Right renal pelvis (tissue), 4 donors: Measurements from ENCODE around the gene ZBTB3. TPM values are rescaled to one million over a fixed set of nuclear protein-coding genes. Genes with fewer than 3 reads are reported as not detected.
"Not testable (repeated sequence)": the region's sequence is repeated elsewhere in the genome, so short reads cannot be mapped to it uniquely, and the experiment has no call there.

ENCODE experiments used
- DNase-seq, 4 donors: peaks; one replicate each; pipeline ENCODE4 v3.0.0-alpha.2; 2013; ENCODE audit warnings: low read depth in 4 of 4, low spot score in 3 of 4, missing footprints in 1 of 4
- polyA plus RNA-seq, 4 donors: library from polyadenylated mRNA; unstranded; fragments of 120-200 nt; gene quantifications; one replicate each; pipeline ENCODE4 v1.2.1, GENCODE V29; 2013; ENCODE audit not compliant: insufficient read length in 4 of 4

The ZBTB3 gene
- polyA plus RNA-seq, 4 donors = 6.5 to 8.4 (median 7.2) TPM

DNA sequence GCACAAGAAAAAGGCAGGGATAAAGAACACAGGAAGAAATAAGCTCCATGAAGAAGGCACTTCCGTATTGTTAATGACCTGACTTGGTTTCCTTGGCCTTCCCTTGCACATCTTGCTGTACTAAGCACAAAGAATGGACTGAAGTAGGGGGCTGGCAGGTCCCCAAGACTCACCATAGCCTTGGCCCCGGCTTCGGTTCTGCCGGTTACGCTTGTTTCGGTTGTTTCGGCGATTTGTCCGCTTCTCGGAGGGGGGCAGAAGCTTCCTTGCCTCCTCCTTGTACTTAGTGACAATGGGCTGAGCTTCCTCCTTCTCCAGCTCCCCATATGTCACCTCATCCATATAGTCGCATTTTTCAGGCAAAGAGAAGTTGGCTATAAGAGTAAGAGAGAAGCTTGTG lies 37.1 kb downstream of the ZBTB3 start:
- no peak for DNase-seq

DNA sequence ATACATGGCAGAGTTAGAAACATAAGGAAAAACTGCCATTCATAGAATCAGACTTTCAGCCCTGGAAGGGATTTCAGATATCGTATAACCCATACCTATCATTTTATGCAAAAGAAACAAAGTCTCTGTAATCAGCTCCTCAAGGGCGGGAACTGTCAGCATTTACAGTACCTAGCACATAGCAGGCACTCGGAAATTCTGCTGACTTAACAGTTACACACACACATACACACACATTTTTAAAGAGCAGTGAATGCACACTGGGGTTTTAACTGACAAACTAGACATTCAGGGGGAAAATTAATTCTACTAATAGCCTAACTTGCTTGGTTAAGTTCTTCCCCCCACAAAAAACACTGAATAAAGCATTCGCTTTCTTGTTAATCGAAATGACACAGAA lies 37.8 kb downstream of the ZBTB3 start:
- no peak for DNase-seq

GRCh38 chr11:62715150-62716130 lies 38.5 kb downstream of the ZBTB3 start:
- DNase-seq = no peak

DNA sequence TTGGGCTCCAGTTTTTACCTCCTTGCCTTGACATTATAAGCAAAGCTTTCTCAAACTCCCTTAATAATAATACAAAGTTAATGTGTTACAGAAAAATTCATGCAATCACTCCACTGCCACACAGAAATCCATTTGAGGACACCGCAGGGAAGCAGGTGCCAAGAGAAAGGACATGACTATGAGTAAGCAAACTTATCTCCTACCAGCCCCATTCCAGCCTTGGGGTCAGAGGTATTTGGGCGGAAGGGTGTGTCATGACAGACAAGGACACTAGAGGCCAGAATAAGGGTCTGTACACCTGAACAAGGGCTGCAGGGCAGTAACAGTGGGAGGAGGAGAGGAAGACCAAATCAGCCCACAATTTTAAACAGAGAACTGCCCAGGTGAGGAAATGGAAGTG lies 40.6 kb downstream of the ZBTB3 start:
- DNase-seq = no peak

GRCh38 chr11:62712861-62713260 lies 41.1 kb downstream of the ZBTB3 start:
- no peak for DNase-seq

DNA sequence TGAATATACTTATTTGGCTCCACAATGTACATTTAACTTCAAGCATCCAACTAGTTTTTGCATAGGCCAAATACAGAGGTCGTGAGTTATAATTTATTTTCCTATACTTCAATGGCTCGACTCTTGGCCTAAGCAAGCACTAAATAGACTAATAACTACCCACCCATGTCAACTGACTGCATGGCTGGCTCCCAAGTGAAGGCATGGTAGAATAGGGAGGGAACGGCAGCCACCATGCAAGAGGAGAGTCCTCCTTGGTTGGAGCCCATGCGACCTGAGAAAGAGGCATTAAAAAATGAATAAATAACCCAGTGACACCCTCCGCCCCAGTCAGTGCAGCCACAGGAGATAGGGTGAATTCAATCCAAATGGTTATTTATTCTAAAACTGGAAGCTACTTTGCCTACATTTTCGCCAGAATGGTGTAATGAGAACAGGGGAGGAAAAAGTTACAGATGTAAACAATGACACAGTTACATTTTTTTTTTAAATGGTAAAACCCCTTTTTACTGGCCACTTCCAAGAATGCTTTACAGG lies 41.6 kb downstream of the ZBTB3 start:
- no peak for DNase-seq

DNA sequence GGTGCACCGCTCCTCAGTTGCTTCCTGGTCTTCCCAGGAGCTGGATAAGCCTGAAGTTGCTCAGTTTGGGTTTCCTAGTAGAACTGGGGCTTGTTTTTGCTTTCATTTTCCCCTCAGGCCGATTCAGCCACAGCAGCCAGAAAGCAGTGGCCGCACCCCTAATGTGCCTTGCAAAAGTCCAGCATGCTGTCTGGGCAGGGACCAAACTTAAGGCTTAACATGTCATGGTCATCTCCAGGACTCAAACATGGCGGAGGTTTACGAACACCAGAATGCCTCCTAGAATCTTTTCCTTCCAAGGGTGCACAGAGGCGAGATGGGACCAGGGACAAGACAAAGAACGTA lies 44.0 kb downstream of the ZBTB3 start:
- no peak for DNase-seq

DNA sequence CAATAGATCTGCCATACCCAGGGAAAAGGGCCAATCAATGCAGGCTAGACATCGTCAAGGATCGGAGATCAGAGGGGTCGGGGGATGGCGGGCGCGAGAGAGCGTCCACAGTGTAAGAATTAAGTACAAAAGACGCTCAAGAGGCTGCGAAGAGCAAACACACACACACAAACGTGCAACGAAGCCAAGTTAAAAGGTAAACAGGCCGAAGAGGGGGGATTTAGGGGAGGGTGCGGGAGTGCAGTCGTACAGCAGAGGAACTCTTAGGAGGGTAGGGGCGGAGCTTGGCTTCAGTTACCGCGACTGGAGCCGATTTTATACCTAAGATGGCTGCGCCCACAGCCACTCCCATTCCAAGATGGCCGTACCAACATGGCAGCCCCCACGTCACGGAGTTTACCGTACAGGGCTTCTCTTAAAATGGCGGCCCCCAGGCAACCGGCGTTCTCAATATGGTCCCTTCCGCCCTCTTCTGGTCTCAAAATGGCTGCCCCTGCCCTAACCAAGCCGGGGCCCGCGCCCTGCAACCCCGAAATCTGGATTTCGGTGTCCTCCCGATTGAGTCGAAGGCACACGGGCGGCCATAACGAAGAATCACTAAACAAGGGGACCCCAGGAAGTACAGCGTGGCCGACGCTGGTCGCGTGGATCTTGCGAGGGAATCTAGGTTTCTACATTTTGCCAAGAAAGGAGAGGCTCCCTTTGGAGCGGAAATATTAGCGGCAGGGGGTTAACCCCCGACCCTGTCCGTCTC lies 44.5 kb downstream of the ZBTB3 start:
- DNase-seq = peak; percentile 93 to 99 (median 97)

DNA sequence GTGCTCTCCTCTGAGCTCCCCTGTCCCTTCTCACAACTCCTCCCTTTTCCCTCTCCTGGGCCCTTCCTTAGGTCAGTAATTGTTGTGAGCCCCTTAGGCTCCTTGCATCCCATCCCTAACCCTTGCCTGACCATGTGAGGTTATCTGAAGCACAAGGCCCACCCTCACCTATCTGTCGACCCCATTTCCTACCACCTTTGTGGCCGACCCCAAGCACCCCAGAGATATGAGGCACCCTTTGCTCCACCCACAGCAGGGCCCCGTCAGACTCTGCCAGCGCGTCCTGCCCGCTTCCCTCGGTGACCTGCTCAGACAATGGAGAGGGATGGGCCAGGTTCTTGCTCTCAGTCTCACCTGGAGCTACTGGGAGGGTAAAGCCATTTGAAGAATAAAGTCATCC lies 45.2 kb downstream of the ZBTB3 start:
- no peak for DNase-seq

DNA sequence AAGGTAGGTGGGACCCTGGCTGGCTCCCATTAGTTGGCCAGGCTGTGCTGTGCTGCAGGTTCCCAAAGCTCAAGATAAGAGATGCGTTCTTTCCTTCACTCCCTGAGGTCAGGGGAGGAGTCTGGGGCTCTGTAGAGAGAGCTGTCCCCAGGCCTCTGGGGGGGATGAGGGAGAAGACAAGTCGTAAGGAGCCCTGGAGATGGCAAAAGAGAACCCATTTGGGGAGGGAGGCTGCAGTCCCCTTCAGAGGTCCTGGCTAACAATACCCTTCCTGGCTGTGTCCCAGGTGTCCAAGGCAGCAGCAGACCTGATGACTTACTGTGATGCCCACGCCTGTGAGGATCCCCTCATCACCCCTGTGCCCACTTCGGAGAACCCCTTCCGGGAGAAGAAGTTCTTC lies 45.6 kb downstream of the ZBTB3 start:
- no peak for DNase-seq

DNA sequence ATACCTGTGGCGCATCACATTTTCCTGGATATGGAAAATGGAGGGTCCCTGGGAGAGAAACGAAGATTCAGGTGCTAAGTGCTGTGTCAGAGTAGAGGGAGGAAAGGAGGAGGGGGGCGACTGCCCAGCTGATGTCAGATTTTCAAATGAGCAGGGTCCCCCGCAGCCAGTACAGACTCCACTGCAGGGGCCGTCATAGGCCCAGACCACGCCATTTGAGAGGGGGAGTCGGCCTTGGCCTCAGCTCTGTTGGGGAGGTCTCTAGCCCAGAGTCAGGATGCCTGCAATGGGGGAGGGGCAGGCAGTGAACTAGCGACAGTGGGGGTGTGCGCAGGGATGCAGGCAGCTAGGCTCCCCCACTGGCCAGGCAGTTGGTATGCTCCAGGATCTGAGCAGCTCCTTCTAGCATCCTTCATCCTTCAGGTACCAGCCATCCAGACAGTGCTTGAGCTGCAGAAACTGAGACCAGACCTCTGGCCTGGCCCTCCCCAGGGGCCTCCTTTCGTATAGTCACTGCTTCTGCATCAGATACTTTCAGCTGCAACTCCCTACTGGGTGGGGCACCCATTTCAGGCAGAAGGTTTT lies 46.6 kb downstream of the ZBTB3 start, which contains the start of the genes BSCL2 and GNG3:
Gene BSCL2, minus strand, starts transcription at position 148 of the 585 bp plus-strand sequence. CDS start 229 bp downstream, outside the sequence.
Gene GNG3, plus strand, starts transcription at position 400 of the 585 bp plus-strand sequence. CDS start 620 bp downstream, outside the sequence.
- peak in 2 of 4 donors; percentile 72 to 75 for DNase-seq

DNA sequence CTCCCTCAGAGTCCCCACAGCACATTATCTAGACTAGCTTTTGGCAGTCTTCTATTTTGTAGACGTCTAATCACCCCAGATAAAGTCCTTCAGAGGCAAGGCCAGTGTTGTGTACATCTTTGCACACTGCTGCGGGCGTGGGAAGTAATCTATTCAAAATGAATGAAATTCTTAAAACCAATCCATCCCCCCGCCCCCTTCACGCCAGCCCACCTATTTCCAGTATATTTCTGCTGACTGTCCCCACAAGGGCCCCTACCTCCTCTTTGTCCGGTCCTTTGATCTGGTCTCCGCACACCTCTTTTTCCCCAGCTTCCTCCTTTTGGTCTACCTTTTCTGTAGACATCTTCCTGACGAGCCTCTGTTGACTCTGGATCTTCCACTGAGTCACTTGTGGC lies 47.1 kb downstream of the ZBTB3 start:
- no peak for DNase-seq

GRCh38 chr11:62705880-62706849 lies 47.8 kb downstream of the ZBTB3 start:
- peak in 3 of 4 donors; percentile 83 to 90 (median 88) for DNase-seq

DNA sequence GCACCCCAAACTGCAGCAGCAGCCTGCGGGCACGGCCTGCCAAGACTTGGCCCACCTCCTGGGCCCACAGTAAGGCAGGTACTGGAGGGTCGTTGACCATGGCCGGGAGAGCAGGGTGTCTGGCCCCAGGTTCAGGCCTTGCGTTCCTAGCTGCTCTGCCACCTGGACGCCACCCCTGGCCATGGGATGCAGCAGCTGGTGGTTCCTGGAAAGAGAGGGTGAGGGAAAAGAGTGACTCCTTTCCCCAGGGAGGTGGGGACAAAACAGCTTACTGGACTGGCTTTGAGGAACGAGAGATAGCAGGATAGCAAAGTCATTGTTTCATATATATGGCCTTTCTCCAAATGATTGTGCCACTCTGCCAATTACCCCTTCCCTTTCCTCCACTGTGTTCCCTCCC lies 48.5 kb downstream of the ZBTB3 start:
- no peak for DNase-seq

GRCh38 chr11:62703921-62704320 lies 50.0 kb downstream of the ZBTB3 start:
- not testable (repeated sequence) for DNase-seq

DNA sequence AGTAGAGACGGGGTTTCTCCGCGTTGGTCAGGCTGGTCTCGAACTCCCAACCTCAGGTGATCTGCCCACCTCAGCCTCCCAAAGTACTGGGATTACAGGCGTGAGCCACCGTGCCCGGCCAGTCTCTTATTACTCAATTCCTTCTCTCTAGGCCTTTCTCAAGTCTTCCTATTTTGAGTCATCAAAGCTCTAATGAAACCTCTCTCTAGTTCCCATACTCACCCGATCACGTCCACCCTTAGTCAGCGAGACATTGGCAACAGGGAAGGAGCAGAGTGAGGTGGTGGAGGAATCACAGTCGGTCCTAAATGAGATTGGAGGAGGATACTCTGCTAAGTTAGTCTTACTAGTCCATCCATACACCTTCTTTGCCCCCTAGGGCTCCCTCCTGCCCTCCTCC lies 51.7 kb downstream of the ZBTB3 start:
- DNase-seq = no peak
